ENCODE results near the gene RPP25. TPM values are rescaled to one million over a fixed set of nuclear protein-coding genes. Genes with fewer than 3 reads are reported as not detected.
"Not testable (repeated sequence)": the region's sequence is repeated elsewhere in the genome, so short reads cannot be mapped to it uniquely, and the experiment has no call there.

RPP25 gene
- total RNA-seq, 4 donors from 2014 or later: 6.9 to 14.4 (median 9.4) TPM

DNA sequence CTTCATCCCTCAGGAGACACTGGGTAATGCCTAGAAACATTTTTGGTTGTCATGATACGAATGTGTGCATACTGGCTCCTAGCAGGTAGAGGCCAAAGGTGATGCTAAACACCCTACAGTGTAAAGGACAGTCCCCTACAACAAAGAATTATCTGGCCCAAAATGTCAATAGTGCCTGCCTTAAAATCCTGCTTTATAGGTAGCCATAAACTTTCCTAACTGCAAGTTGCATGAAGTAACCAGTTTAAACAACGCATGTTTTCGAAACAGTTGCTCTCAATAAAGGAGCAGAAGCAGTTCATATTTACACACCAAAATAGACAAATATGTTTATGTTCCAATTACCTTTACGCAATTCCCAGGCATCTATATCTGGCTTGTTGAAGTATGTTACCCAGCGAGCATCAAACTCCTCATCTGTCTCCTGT is 27.8 kb downstream of the RPP25 start:
- TF ChIP-seq, protein P1, sequence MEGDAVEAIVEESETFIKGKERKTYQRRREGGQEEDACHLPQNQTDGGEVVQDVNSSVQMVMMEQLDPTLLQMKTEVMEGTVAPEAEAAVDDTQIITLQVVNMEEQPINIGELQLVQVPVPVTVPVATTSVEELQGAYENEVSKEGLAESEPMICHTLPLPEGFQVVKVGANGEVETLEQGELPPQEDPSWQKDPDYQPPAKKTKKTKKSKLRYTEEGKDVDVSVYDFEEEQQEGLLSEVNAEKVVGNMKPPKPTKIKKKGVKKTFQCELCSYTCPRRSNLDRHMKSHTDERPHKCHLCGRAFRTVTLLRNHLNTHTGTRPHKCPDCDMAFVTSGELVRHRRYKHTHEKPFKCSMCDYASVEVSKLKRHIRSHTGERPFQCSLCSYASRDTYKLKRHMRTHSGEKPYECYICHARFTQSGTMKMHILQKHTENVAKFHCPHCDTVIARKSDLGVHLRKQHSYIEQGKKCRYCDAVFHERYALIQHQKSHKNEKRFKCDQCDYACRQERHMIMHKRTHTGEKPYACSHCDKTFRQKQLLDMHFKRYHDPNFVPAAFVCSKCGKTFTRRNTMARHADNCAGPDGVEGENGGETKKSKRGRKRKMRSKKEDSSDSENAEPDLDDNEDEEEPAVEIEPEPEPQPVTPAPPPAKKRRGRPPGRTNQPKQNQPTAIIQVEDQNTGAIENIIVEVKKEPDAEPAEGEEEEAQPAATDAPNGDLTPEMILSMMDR (IDR thresholded peaks at IDR 0.05): no peak
- ATAC-seq (ENCODE audit: low FRiP score): no peak

DNA sequence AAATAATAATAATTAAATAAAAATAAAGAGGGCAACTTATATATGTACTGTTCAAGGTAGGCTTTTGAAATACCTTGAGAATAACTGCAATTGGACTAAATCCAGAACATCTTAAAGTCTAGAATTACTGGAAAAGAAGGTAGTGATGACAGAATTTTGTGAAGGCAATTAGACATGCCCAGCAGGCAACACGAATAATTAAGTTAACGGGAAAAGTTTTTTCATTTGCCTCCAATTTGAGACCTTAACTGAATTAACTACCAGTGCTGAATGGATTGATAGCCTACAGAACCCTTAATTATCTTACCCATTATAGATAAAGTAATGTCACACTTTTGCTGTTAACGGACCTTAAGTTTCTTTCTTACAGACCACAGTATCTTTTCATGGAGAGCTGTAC is 32.0 kb downstream of the RPP25 start:
- DNase-seq (ENCODE audit: low spot score) (no peak), ATAC-seq (ENCODE audit: low FRiP score) (no peak)
- TF ChIP-seq, protein P1 (IDR thresholded peaks at IDR 0.05): no peak

More for the DNA sequence above, 27.8 kb downstream of the RPP25 start:
- no peak for DNase-seq (ENCODE audit: low spot score)

DNA sequence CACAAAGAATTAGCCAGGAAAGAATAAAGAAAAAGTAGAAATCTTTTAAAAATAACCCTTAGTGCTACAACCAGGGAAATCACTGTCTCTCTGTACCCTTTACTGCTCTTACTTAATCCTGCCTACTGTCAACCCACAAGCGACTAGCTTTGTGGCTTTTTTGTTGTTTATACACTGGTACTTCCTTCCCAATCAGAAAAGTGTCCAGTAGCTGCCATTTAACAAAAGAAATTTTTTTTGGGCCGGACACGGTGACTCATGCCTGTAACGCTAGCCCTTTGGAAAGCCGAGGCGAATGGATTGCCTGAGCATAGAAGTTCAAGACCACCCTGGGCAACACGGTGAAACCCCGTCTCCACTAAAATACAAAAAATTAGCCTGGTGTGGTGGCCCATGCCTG is 36.1 kb downstream of the RPP25 start:
- no peak for DNase-seq (ENCODE audit: low spot score)
- ATAC-seq (ENCODE audit: low FRiP score): no peak
- TF ChIP-seq, protein P1 (IDR thresholded peaks at IDR 0.05): no peak

DNA sequence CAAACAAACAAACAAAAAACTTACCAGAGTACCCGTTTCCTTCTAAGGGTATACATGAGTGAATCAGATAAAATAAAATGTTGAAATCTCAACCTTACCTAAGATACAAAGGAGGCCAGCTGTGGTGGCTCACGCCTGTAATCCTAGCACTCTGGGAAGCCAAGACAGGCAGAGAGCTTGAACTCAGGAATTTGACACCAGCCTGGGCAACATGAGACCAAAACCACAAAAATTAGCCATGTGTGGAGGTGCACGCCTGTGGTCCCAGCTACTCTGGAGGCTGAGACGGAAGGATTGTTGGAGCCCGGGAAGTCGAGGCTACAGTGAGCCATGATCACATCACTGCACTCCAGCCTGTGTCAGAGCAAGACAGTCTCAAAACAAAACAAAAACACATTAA is 38.9 kb downstream of the RPP25 start:
- TF ChIP-seq, protein P1 (IDR thresholded peaks at IDR 0.05): no peak
- no peak for DNase-seq (ENCODE audit: low spot score)
- ATAC-seq (ENCODE audit: low FRiP score): no peak

DNA sequence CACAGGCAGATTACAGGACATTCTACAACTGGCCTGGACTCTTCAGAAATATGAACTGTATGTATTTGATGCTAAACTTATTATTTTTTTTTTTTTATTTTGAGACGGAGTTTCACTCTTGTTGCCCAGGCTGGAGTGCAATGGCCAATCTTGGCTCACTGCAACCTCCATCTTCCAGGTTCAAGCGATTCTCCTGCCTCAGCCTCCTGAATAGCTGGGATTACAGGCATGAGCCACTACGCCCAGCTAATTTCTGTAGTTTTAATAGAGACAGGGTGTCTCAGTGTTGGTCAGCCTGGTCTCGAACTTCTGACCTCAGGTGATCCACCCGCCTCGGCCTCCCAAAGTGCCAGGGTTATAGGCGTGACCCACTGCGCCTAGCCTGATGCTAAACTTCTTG is 42.8 kb downstream of the RPP25 start:
- ATAC-seq (ENCODE audit: low FRiP score); DNase-seq (ENCODE audit: low spot score): not testable (repeated sequence)

DNA sequence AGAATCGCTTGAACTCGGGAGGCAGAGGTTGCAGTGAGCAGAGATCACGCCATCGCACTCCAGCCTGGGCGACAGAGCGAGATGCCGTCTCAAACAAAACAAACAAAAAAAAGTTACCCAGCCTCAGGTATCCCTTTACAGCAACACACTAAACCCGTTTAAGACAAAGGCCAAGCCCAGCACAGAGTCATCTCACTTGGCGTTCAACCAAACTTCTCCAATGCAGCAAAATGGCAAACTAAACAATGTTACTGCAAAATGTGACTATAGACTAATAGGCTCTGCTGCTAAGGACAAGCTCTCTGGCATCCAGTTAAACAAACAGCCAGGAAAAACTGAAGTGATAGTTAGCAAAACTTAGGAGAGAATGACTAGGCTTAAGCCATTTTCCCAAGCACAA is 43.5 kb downstream of the RPP25 start:
- no peak for DNase-seq (ENCODE audit: low spot score)
- TF ChIP-seq, protein P1 (IDR thresholded peaks at IDR 0.05): no peak
- no peak for ATAC-seq (ENCODE audit: low FRiP score)

DNA sequence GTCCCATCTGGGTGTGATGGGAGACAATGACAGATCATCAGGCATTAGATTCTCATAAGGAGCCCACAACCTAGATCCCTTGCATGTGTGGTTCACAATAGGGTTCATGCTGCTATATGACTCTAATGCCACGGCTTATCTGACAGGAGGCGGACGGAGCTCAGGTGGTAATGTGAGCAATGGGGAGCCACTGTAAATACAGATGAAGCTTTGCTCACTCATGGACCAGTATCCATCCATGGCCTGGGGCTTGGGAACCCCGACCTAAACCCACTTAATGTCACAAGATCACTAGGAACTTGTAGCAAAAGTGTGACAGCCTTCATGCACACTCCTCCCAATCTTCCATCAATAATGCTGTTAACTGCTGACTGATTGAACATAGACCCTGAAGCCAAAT is 47.9 kb downstream of the RPP25 start:
- DNase-seq (ENCODE audit: low spot score): no peak
- ATAC-seq (ENCODE audit: low FRiP score): no peak
- TF ChIP-seq, protein P1 (IDR thresholded peaks at IDR 0.05): no peak

Measured in omental fat pad (tissue), 4 donors.